ENCODE measurements around the gene KLRF2. TPM values are rescaled to one million over a fixed set of nuclear protein-coding genes. Genes with fewer than 3 reads are reported as not detected.

The KLRF2 gene
- total and polyA plus RNA-seq, 2 of the 8 experiments (the other 6 are each of a cell fraction or from before 2014, with no cell fraction given) = not detected

DNA sequence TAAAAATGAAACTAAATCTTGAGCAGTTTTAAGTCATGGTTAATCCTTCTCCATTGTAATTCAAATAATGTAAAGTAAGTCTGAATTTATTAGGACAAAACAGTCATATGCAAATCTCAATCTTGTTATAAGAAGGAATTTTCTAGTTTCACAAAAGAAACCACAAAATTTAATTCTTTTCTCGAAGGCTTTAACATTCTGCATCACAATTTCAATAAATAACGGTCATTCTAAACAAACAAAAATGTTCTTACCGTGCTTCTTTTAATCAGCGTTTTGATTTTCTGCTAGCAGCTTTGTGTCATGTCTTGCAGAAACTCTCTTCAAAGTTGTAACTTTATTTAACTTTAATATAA, 12.4 kb upstream of the KLRF2 start:
- peaks cover 0 to 6% (median 2%) of the 10 kb centered on the region in 4 experiments; a peak in 2 of 7 replicates for H3K4me1 ChIP-seq (replicated peaks in 1 of 4; ENCODE audit: control insufficient read depth in 3 of 4, insufficient read depth in 4 of 4, low read length in 3 of 4)
- H4K8ac ChIP-seq (ENCODE audit: extremely low read depth, insufficient read depth, low read length) = no peak overlapping the region
- H3K27ac ChIP-seq (ENCODE audit: low read depth, low read length) = no peak overlapping the region
- H3K14ac ChIP-seq (ENCODE audit: insufficient read length) = no peak overlapping the region
- no peak overlapping the region for H2BK120ac ChIP-seq (replicated peaks; ENCODE audit: low read depth, low read length)
- no peaks in the 10 kb centered on the region for H3K36me3 ChIP-seq (ENCODE audit: control insufficient read depth in 2 of 4, insufficient read depth in 4 of 4, low read length in 3 of 4)
- H2BK5ac ChIP-seq (ENCODE audit: low read depth, low read length) = no peak overlapping the region
- H3K56ac ChIP-seq (replicated peaks; ENCODE audit: insufficient read length, low read depth, low read length) = no peak overlapping the region
- no peak overlapping the region for H2BK12ac ChIP-seq (ENCODE audit: low read depth, low read length)
- no peak overlapping the region for H3K23ac ChIP-seq (ENCODE audit: insufficient read length)
- H3K4me2 ChIP-seq (ENCODE audit: insufficient read depth in 1 of 2, low read depth in 2 of 2, low read length in 2 of 2) = no peak overlapping the region
- H3K4me3 ChIP-seq (ENCODE audit: extremely low read depth in 1 of 4, insufficient read depth in 2 of 4, low read depth in 3 of 4, low read length in 4 of 4) = no peak overlapping the region
- H4K20me1 ChIP-seq (replicated peaks in 1 of 2; ENCODE audit: control insufficient read depth in 1 of 2, insufficient read depth in 2 of 2, low read length in 2 of 2) = no peaks in the 10 kb centered on the region
- no peak for DNase-seq (ENCODE audit: low read depth in 1 of 2, low spot score in 2 of 2)
- no peak overlapping the region for H3K4ac ChIP-seq (replicated peaks; ENCODE audit: insufficient read length, low read depth, low read length)
- no peaks in the 10 kb centered on the region for H3K79me1 ChIP-seq (ENCODE audit: low read depth, low read length)
- no peak overlapping the region for H4K91ac ChIP-seq (replicated peaks; ENCODE audit: insufficient read length, low read length)
- no peak overlapping the region for H3K9ac ChIP-seq (replicated peaks in 1 of 4; ENCODE audit: extremely low read depth in 1 of 4, low read depth in 3 of 4, low read length in 3 of 4)
- no peak overlapping the region for H4K5ac ChIP-seq (ENCODE audit: insufficient read length, low read depth, low read length)
- H2AK5ac ChIP-seq (ENCODE audit: low read depth, low read length) = no peak overlapping the region
- H2BK15ac ChIP-seq (ENCODE audit: low read length) = no peak overlapping the region
- no peaks in the 10 kb centered on the region for H3K23me2 ChIP-seq (ENCODE audit: low read depth, low read length)
- H2AFZ ChIP-seq (ENCODE audit: low read length) = no peak overlapping the region
- TF ChIP-seq, protein P1, sequence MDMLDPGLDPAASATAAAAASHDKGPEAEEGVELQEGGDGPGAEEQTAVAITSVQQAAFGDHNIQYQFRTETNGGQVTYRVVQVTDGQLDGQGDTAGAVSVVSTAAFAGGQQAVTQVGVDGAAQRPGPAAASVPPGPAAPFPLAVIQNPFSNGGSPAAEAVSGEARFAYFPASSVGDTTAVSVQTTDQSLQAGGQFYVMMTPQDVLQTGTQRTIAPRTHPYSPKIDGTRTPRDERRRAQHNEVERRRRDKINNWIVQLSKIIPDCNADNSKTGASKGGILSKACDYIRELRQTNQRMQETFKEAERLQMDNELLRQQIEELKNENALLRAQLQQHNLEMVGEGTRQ (IDR thresholded peaks at IDR 0.05; ENCODE audit: low read length) = no peak
- TF ChIP-seq POLR2AphosphoS5 (IDR thresholded peaks at IDR 0.05; ENCODE audit: low read depth, low read length) (no peak), PHF8 (conservative IDR thresholded peaks at IDR 0.05; ENCODE audit: low read depth, low read length) (no peak), ASH2L (IDR thresholded peaks at IDR 0.05; ENCODE audit: low read length) (no peak), CREB1 (IDR thresholded peaks at IDR 0.05) (no peak), CHD2 (IDR thresholded peaks at IDR 0.05; ENCODE audit: low read length) (no peak), CEBPB (IDR thresholded peaks at IDR 0.05; ENCODE audit: low read depth, low read length) (no peak), BCL11A (IDR thresholded peaks at IDR 0.05; ENCODE audit: low read depth in 2 of 2, low read length in 2 of 2) (no peak)
- H2BK20ac ChIP-seq (ENCODE audit: low read length) = no peak overlapping the region
- no peak for FAIRE-seq
- no peaks in the 10 kb centered on the region for H3K79me2 ChIP-seq (ENCODE audit: control insufficient read depth in 1 of 2, insufficient read depth in 2 of 2, low read length in 2 of 2)
- 77% methylated on average over 4 of the region's 4 CpGs; no CpG with 5 or more reads in 1 of the 2 experiments for WGBS, 2 experiments (ENCODE audit: extremely low coverage in 1 of 2, insufficient coverage in 1 of 2, insufficient read length in 1 of 2, insufficient replicate concordance in 2 of 2, low coverage in 1 of 2, low lambda C conversion rate in 2 of 2, missing lambda C conversion rate in 1 of 2)
- CTCF ChIA-PET (ENCODE audit: partially characterized antibody) = interaction anchor here (0.7 to 1.6 kb wide), 2 partner anchors 20 to 115 kb away, joined by 3 to 4 read pairs; no protein-coding TSS in a partner anchor
- H3K18ac ChIP-seq (ENCODE audit: extremely low read depth, low read length) = no peak overlapping the region
- POLR2A ChIA-PET (ENCODE audit: partially characterized antibody) = no interaction called here
- H3K27me3 ChIP-seq (replicated peaks in 1 of 4; ENCODE audit: control insufficient read depth in 3 of 4, extremely low read depth in 1 of 4, insufficient read depth in 3 of 4, low read length in 3 of 4) = no peaks in the 10 kb centered on the region
- H3K9me3 ChIP-seq (ENCODE audit: insufficient read depth in 2 of 2, low read depth in 1 of 2, low read length in 1 of 2) = no peaks in the 10 kb centered on the region
